HG03565 (cell line): ENCODE results near the gene ARHGAP18.

Source experiments
- ATAC-seq: cut with Tn5 transposase; IDR thresholded peaks from one replicate; pipeline ENCODE4 v1.9.1; 2021; ENCODE audit warnings: mild to moderate bottlenecking, moderate library complexity; ENCODE audit not compliant: unreplicated experiment

The ARHGAP18 gene

GRCh38 chr6:129709769-129710449 lies at the start of gene ARHGAP18:
Gene ARHGAP18, minus strand, starts transcription at chr6:129710177. Its CDS starts 41 bp downstream, at chr6:129710136.
- ATAC-seq: peak; percentile 87

- no peak for ATAC-seq
These were observed 45.8 kb upstream of the ARHGAP18 start for GRCh38 chr6:129755787-129756186.

- ATAC-seq: no peak
These were observed 44.8 kb upstream of the ARHGAP18 start for GRCh38 chr6:129754750-129755149.

GRCh38 chr6:129753422-129753821 lies 43.4 kb upstream of the ARHGAP18 start:
- ATAC-seq: no peak

GRCh38 chr6:129751384-129751783 lies 41.4 kb upstream of the ARHGAP18 start:
- ATAC-seq: no peak

- ATAC-seq: no peak
These were observed 40.4 kb upstream of the ARHGAP18 start for GRCh38 chr6:129750360-129750759.

- ATAC-seq: peak; percentile 27
These were observed 39.8 kb upstream of the ARHGAP18 start for GRCh38 chr6:129749749-129750120.

- ATAC-seq: no peak
These were observed 39.1 kb upstream of the ARHGAP18 start for GRCh38 chr6:129748901-129749748.

- ATAC-seq: peak; percentile 91
These were observed 38.4 kb upstream of the ARHGAP18 start for GRCh38 chr6:129748212-129748900.

GRCh38 chr6:129747588-129748112 lies 37.7 kb upstream of the ARHGAP18 start:
- no peak for ATAC-seq

GRCh38 chr6:129744880-129745237 lies 34.9 kb upstream of the ARHGAP18 start:
- ATAC-seq: no peak

- ATAC-seq: no peak
These were observed 34.4 kb upstream of the ARHGAP18 start for GRCh38 chr6:129744201-129744879.

GRCh38 chr6:129740013-129740412 lies 30.0 kb upstream of the ARHGAP18 start:
- no peak for ATAC-seq

GRCh38 chr6:129736105-129736504 lies 26.1 kb upstream of the ARHGAP18 start:
- no peak for ATAC-seq

- ATAC-seq: peak; percentile 46
These were observed 23.3 kb upstream of the ARHGAP18 start for GRCh38 chr6:129733290-129733689.

- no peak for ATAC-seq
These were observed 22.6 kb upstream of the ARHGAP18 start for GRCh38 chr6:129732542-129732941.

GRCh38 chr6:129732034-129732433 lies 22.1 kb upstream of the ARHGAP18 start:
- no peak for ATAC-seq

- no peak for ATAC-seq
These were observed 21.5 kb upstream of the ARHGAP18 start for GRCh38 chr6:129731428-129731827.

GRCh38 chr6:129730477-129731165 lies 20.6 kb upstream of the ARHGAP18 start:
- peak; percentile 60 for ATAC-seq

- ATAC-seq: no peak
These were observed 16.7 kb upstream of the ARHGAP18 start for GRCh38 chr6:129726650-129727049.
